ENCODE measurements around the gene KLK10.

KLK10 gene

DNA sequence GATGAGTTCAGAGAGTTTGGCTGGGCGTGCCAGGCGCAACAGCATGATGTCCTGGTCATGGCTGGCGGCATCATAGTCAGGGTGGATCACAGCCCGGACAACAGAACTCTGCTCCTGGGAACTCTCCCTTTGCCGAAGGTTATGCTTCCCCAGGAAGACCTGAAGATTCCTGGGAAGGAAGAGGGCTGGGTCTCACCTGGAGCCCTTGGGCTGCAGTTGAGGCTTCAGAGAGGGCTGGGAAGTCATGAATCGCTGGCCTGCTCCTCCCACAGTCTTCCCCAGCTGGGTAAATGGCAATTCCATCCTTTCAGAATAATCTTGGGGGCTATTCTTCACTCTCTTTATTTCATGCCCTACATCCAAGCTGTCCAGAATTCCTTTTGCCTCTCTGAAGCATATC lies 56.1 kb downstream of the KLK10 start:
- no peak for DNase-seq

Measured in activated effector memory CD4-positive, alpha-beta T cell treated with Interleukin-2 at 50 U/mL for 16 hours (primary cell).